HepG2 (cell line): ENCODE measurements around the gene MICALL2. TPM values are rescaled to one million over a fixed set of nuclear protein-coding genes. Genes with fewer than 3 reads are reported as not detected.

Source experiments
- ARID3A ChIP-seq: IDR thresholded peaks from 2 replicates; pipeline ENCODE4 v1.6.1; 2012; ENCODE audit warnings: low read depth, low read length, improper control_type of control experiment
- ARID5B ChIP-seq: IDR thresholded peaks from 2 replicates; pipeline ENCODE4 v1.4.0; 2020; ENCODE audit warnings: mild to moderate bottlenecking, missing genetic modification reagents
- ELF3 ChIP-seq: IDR thresholded peaks from 2 replicates; pipeline ENCODE4 v1.6.1; 2016; ENCODE audit warnings: missing genetic modification reagents, missing compliant biosample characterization
- FOXO1 ChIP-seq: sonication (generic); formaldehyde crosslinking; IDR thresholded peaks from 2 replicates; pipeline ENCODE4 v1.4.0; 2020; ENCODE audit warnings: missing genetic modification reagents
- GABPA ChIP-seq, 2 experiments: IDR thresholded peaks; 2 replicates each; pipeline ENCODE4 v1.6.1; 2011 to 2016; ENCODE audit warnings: low read depth in 2 of 2, low read length in 1 of 2, missing biosample characterization in 1 of 2, missing genetic modification characterization in 1 of 2
- GTF2F1 ChIP-seq: fragments of 150-350 bp; IDR thresholded peaks from 2 replicates; pipeline ENCODE4 v1.6.1; 2014; ENCODE audit warnings: low read length
- PCBP1 ChIP-seq: fragments of 200-400 bp; formaldehyde crosslinking; IDR thresholded peaks from 2 replicates; pipeline ENCODE4 v1.6.1; 2017; ENCODE audit warnings: mild to moderate bottlenecking, low read depth, low read length, borderline replicate concordance
- POLR2AphosphoS5 ChIP-seq: IDR thresholded peaks from 2 replicates; pipeline ENCODE4 v1.6.1; 2012; ENCODE audit warnings: low read depth, low read length
- RFX1 ChIP-seq: fragments of 450-650 bp; IDR thresholded peaks from 2 replicates; pipeline ENCODE4 v1.6.1; 2017
- SMAD3 ChIP-seq: sonication (generic); formaldehyde crosslinking; IDR thresholded peaks from 2 replicates; pipeline ENCODE4 v1.4.0; 2020; ENCODE audit warnings: missing genetic modification reagents
- ZNF570 ChIP-seq: sonication (generic); formaldehyde crosslinking; IDR thresholded peaks from 2 replicates; pipeline ENCODE4 v1.4.0; 2020; ENCODE audit warnings: mild to moderate bottlenecking, missing genetic modification reagents, borderline replicate concordance
- ZNF678 ChIP-seq: sonication (generic); formaldehyde crosslinking; IDR thresholded peaks from 2 replicates; pipeline ENCODE4 v1.4.0; 2020; ENCODE audit warnings: mild to moderate bottlenecking, missing genetic modification reagents
- ZNF710 ChIP-seq: sonication (generic); formaldehyde crosslinking; IDR thresholded peaks from 2 replicates; pipeline ENCODE4 v1.5.0; 2020; ENCODE audit warnings: mild to moderate bottlenecking, missing genetic modification reagents, borderline replicate concordance
- polyA plus RNA-seq, 8 experiments: library from polyadenylated mRNA; depleted of rRNA in 3 of 8; stranded (reverse) in 7 of 8; unstranded in 1 of 8; fragments of >200 nt; fragmentation: Illumina TruSeq in 4 of 8; extraction: Trizol in 4 of 8; gene quantifications; 2 replicates each; pipeline versions ENCODE4 v1.2.1 to v1.2.3, GENCODE V29; 2011 to 2016; ENCODE audit warnings: low read depth in 4 of 8, missing spikeins in 1 of 8, mixed read lengths in 1 of 8; ENCODE audit not compliant: insufficient read depth in 1 of 8
- total RNA-seq, 5 experiments: library from RNA; depleted of rRNA; stranded (reverse); fragments of >200 nt; fragmentation: Illumina TruSeq; extraction: Trizol; gene quantifications; 2 replicates each; pipeline ENCODE4 v1.2.3, GENCODE V29; 2016; ENCODE audit warnings: low read depth in 1 of 5
- TF ChIP-seq, protein P1 (sequence below): sonication (generic); formaldehyde crosslinking; IDR thresholded peaks from 2 replicates; pipeline ENCODE4 v1.4.0; 2020; ENCODE audit warnings: missing genetic modification reagents, borderline replicate concordance
- TF ChIP-seq, protein P2 (sequence below): IDR thresholded peaks from 2 replicates; pipeline ENCODE4 v1.6.1; 2016; ENCODE audit warnings: low read depth

MICALL2 gene
- total and polyA plus RNA-seq, 2 of the 13 experiments (the other 11 are each of a cell fraction or from before 2014, with no cell fraction given): 5.8 to 12.4 TPM

GRCh38 chr7:1460821-1461645, 1.8 kb upstream of the MICALL2 start (continued):
- TF ChIP-seq ARID5B: peak; percentile 26; the same call in 1 of the 2 replicates
- TF ChIP-seq ELF3 (CRISPR knock-in tag): 0 out of 2 replicates have a peak, but pooled peaks have one; percentile 19
- TF ChIP-seq GABPA (IDR thresholded peaks at IDR 0.05; ENCODE audit: low read depth, low read length): no peak
- peak; percentile 70 for TF ChIP-seq GABPA (CRISPR knock-in tag; IDR thresholded peaks at IDR 0.05; ENCODE audit: low read depth)
- TF ChIP-seq PCBP1: peak; percentile 90; the same call in 1 of the 2 replicates
- TF ChIP-seq, protein P1, sequence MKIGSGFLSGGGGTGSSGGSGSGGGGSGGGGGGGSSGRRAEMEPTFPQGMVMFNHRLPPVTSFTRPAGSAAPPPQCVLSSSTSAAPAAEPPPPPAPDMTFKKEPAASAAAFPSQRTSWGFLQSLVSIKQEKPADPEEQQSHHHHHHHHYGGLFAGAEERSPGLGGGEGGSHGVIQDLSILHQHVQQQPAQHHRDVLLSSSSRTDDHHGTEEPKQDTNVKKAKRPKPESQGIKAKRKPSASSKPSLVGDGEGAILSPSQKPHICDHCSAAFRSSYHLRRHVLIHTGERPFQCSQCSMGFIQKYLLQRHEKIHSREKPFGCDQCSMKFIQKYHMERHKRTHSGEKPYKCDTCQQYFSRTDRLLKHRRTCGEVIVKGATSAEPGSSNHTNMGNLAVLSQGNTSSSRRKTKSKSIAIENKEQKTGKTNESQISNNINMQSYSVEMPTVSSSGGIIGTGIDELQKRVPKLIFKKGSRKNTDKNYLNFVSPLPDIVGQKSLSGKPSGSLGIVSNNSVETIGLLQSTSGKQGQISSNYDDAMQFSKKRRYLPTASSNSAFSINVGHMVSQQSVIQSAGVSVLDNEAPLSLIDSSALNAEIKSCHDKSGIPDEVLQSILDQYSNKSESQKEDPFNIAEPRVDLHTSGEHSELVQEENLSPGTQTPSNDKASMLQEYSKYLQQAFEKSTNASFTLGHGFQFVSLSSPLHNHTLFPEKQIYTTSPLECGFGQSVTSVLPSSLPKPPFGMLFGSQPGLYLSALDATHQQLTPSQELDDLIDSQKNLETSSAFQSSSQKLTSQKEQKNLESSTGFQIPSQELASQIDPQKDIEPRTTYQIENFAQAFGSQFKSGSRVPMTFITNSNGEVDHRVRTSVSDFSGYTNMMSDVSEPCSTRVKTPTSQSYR (CRISPR knock-in tag): peak; percentile 85
- TF ChIP-seq POLR2AphosphoS5: peak; percentile 39; the same call in 1 of the 2 replicates
- TF ChIP-seq, protein P2, sequence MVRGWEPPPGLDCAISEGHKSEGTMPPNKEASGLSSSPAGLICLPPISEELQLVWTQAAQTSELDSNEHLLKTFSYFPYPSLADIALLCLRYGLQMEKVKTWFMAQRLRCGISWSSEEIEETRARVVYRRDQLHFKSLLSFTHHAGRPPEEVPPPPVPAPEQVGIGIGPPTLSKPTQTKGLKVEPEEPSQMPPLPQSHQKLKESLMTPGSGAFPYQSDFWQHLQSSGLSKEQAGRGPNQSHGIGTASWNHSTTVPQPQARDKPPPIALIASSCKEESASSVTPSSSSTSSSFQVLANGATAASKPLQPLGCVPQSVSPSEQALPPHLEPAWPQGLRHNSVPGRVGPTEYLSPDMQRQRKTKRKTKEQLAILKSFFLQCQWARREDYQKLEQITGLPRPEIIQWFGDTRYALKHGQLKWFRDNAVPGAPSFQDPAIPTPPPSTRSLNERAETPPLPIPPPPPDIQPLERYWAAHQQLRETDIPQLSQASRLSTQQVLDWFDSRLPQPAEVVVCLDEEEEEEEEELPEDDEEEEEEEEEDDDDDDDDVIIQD (CRISPR knock-in tag): no peak
- peak; percentile 10; the same call in 1 of the 2 replicates for TF ChIP-seq FOXO1 (CRISPR knock-in tag)
- TF ChIP-seq ARID3A: no peak
- TF ChIP-seq RFX1: no peak
- TF ChIP-seq ZNF710 (CRISPR knock-in tag): 0 out of 2 replicates have a peak, but pooled peaks have one; percentile 55
- no peak for TF ChIP-seq SMAD3
- 0 out of 2 replicates have a peak, but pooled peaks have one; percentile 40 for TF ChIP-seq ZNF678 (CRISPR knock-in tag)
- no peak for TF ChIP-seq ZNF570 (CRISPR knock-in tag)
- no peak for TF ChIP-seq GTF2F1
